ENCODE measurements around the gene FMN1. TPM values are rescaled to one million over a fixed set of nuclear protein-coding genes. Genes with fewer than 3 reads are reported as not detected.
A peak's percentile ranks its signal among the peaks of the same experiment; 100 is the strongest.

Gene FMN1
- total RNA-seq, 1 experiment from 2014 or later = 21.9 TPM

GRCh38 chr15:32786906-32787305 lies 407.6 kb downstream of the FMN1 start:
- DNase-seq (ENCODE audit: low read depth) = no peak

GRCh38 chr15:32784581-32784980 lies 409.9 kb downstream of the FMN1 start:
- peak; percentile 13 for DNase-seq (ENCODE audit: low read depth)

- no peak for DNase-seq (ENCODE audit: low read depth)
Measured at GRCh38 chr15:32781781-32782180, 412.7 kb downstream of the FMN1 start.

- DNase-seq (ENCODE audit: low read depth) = peak; percentile 46
Measured at GRCh38 chr15:32778391-32779176, 415.9 kb downstream of the FMN1 start.

GRCh38 chr15:32775103-32775502 lies 419.4 kb downstream of the FMN1 start:
- DNase-seq (ENCODE audit: low read depth) = no peak

- DNase-seq (ENCODE audit: low read depth) = peak; percentile 98
Measured at GRCh38 chr15:32774022-32774421, 420.5 kb downstream of the FMN1 start.

- no peak for DNase-seq (ENCODE audit: low read depth)
Measured at GRCh38 chr15:32767236-32767635, 427.3 kb downstream of the FMN1 start.

GRCh38 chr15:32766101-32766500 lies 428.4 kb downstream of the FMN1 start:
- DNase-seq (ENCODE audit: low read depth) = no peak

- no peak for DNase-seq (ENCODE audit: low read depth)
Measured at GRCh38 chr15:32765236-32765635, 429.3 kb downstream of the FMN1 start.

GRCh38 chr15:32763295-32763694 lies 431.2 kb downstream of the FMN1 start:
- no peak for DNase-seq (ENCODE audit: low read depth)

GRCh38 chr15:32757426-32757825 lies 437.1 kb downstream of the FMN1 start:
- no peak for DNase-seq (ENCODE audit: low read depth)

GRCh38 chr15:32750979-32751378 lies 443.5 kb downstream of the FMN1 start:
- no peak for DNase-seq (ENCODE audit: low read depth)

GRCh38 chr15:32747921-32748342 lies 446.6 kb downstream of the FMN1 start:
- peak; percentile 53 for DNase-seq (ENCODE audit: low read depth)

- no peak for DNase-seq (ENCODE audit: low read depth)
Measured at GRCh38 chr15:32746116-32746857, 448.2 kb downstream of the FMN1 start.

- DNase-seq (ENCODE audit: low read depth) = no peak
Measured at GRCh38 chr15:32743411-32744140, 450.9 kb downstream of the FMN1 start.

GRCh38 chr15:32739522-32740063 lies 454.9 kb downstream of the FMN1 start:
- no peak for DNase-seq (ENCODE audit: low read depth)

GRCh38 chr15:32738666-32739065 lies 455.8 kb downstream of the FMN1 start:
- no peak for DNase-seq (ENCODE audit: low read depth)

- no peak for DNase-seq (ENCODE audit: low read depth)
Measured at GRCh38 chr15:32737304-32737703, 457.2 kb downstream of the FMN1 start.

GRCh38 chr15:32736701-32737061 lies 457.8 kb downstream of the FMN1 start:
- DNase-seq (ENCODE audit: low read depth) = no peak

- DNase-seq (ENCODE audit: low read depth) = no peak
Measured at GRCh38 chr15:32735989-32736700, 458.4 kb downstream of the FMN1 start.

- DNase-seq (ENCODE audit: low read depth) = no peak
Measured at GRCh38 chr15:32733281-32733680, 461.2 kb downstream of the FMN1 start.

Measured in LHCN-M2 (cell line).